GM12874 (cell line): ENCODE measurements around the gene ACAD11.

Experiments
- CTCF ChIP-seq: IDR thresholded peaks from 2 replicates; pipeline ENCODE4 v1.5.1; 2011; ENCODE audit warnings: low read depth, mild to moderate bottlenecking, control low read depth, low read length, moderate library complexity; ENCODE audit not compliant: insufficient read depth

Gene ACAD11

GRCh38 chr3:132659000-132659364 is 627 bp downstream of the ACAD11 start:
- no peak for TF ChIP-seq CTCF

- no peak for TF ChIP-seq CTCF
Measured at GRCh38 chr3:132657869-132658747, 1.5 kb downstream of the ACAD11 start.

- TF ChIP-seq CTCF: no peak
Measured at GRCh38 chr3:132655471-132655870, 4.1 kb downstream of the ACAD11 start.

- no peak for TF ChIP-seq CTCF
Measured at GRCh38 chr3:132654721-132655120, 4.9 kb downstream of the ACAD11 start.

- TF ChIP-seq CTCF: no peak
Measured at GRCh38 chr3:132654190-132654589, 5.4 kb downstream of the ACAD11 start.

- TF ChIP-seq CTCF: no peak
Measured at GRCh38 chr3:132652640-132653270, 6.9 kb downstream of the ACAD11 start.

- TF ChIP-seq CTCF: no peak
Measured at GRCh38 chr3:132650153-132650552, 9.5 kb downstream of the ACAD11 start.
